Fibroblast of skin of scalp (primary cell): ENCODE results near the gene PITHD1. TPM values are rescaled to one million over a fixed set of nuclear protein-coding genes. Genes with fewer than 3 reads are reported as not detected.
"Not testable (repeated sequence)": the region's sequence is repeated elsewhere in the genome, so short reads cannot be mapped to it uniquely, and the experiment has no call there.

Experiments
- DNase-seq: peaks from one replicate; pipeline ENCODE4 v3.0.0-alpha.2; 2013
- polyA plus RNA-seq, 2 experiments: library from polyadenylated mRNA; unstranded; fragments of 120-200 nt; gene quantifications; one replicate each; pipeline ENCODE4 v1.2.1, GENCODE V29; 2013; ENCODE audit not compliant: insufficient read length in 2 of 2

The PITHD1 gene
- polyA plus RNA-seq (2013, experiment 1 of 2; ENCODE audit: insufficient read length) = 36.2 TPM
- polyA plus RNA-seq (2013, experiment 2 of 2; ENCODE audit: insufficient read length) = 40.2 TPM

- peak; percentile 83 for DNase-seq
Observed at GRCh38 chr1:23777979-23778814, at the start of gene PITHD1. Gene PITHD1, plus strand, starts transcription at chr1:23778418. Its CDS starts 98 bp downstream, at chr1:23778516.

GRCh38 chr1:23732363-23733224, 45.6 kb upstream of the PITHD1 start:
- DNase-seq = peak; percentile 32

- DNase-seq = not testable (repeated sequence)
Observed at GRCh38 chr1:23733281-23733680, 44.9 kb upstream of the PITHD1 start.

- no peak for DNase-seq
Observed at GRCh38 chr1:23736437-23737134, 41.6 kb upstream of the PITHD1 start.

GRCh38 chr1:23741609-23742008, 36.6 kb upstream of the PITHD1 start:
- DNase-seq = no peak

- DNase-seq = peak; percentile 6
Observed at GRCh38 chr1:23742670-23743286, 35.4 kb upstream of the PITHD1 start.

- peak; percentile 73 for DNase-seq
Observed at GRCh38 chr1:23743287-23744152, 34.7 kb upstream of the PITHD1 start, which contains the start of gene ELOA. Gene ELOA, plus strand, starts transcription at chr1:23743471. Its CDS starts 33 bp downstream, at chr1:23743504.

- peak; percentile 36 for DNase-seq
Observed at GRCh38 chr1:23745515-23745914, 32.7 kb upstream of the PITHD1 start.

- no peak for DNase-seq
Observed at GRCh38 chr1:23748016-23748415, 30.2 kb upstream of the PITHD1 start.

GRCh38 chr1:23751050-23751814, 27.0 kb upstream of the PITHD1 start:
- peak; percentile 61 for DNase-seq

- no peak for DNase-seq
Observed at GRCh38 chr1:23751815-23752200, 26.4 kb upstream of the PITHD1 start.

- no peak for DNase-seq
Observed at GRCh38 chr1:23752909-23753308, 25.3 kb upstream of the PITHD1 start.

- DNase-seq = no peak
Observed at GRCh38 chr1:23756676-23757075, 21.5 kb upstream of the PITHD1 start.

GRCh38 chr1:23757812-23758211, 20.4 kb upstream of the PITHD1 start:
- no peak for DNase-seq

- no peak for DNase-seq
Observed at GRCh38 chr1:23759277-23759676, 18.9 kb upstream of the PITHD1 start.

- DNase-seq = no peak
Observed at GRCh38 chr1:23763041-23763577, 15.1 kb upstream of the PITHD1 start.

- DNase-seq = no peak
Observed at GRCh38 chr1:23768733-23769132, 9.5 kb upstream of the PITHD1 start.

GRCh38 chr1:23772049-23772853, 6.0 kb upstream of the PITHD1 start:
- DNase-seq = peak; percentile 76

GRCh38 chr1:23772854-23773242, 5.4 kb upstream of the PITHD1 start:
- no peak for DNase-seq
